Colonic mucosa (tissue), 4 donors: ENCODE data around the gene MXI1. TPM values are rescaled to one million over a fixed set of nuclear protein-coding genes. Genes with fewer than 3 reads are reported as not detected.

ENCODE experiments used
- DNase-seq: peaks from one replicate; pipeline ENCODE4 v3.0.0-alpha.2; 2020
- H3K27ac ChIP-seq: fragments of 200-600 bp; one replicate; pipeline ENCODE4 v1.8.0; 2021
- H3K27me3 ChIP-seq: fragments of 200-600 bp; one replicate; pipeline ENCODE4 v1.8.0; 2021
- H3K36me3 ChIP-seq: fragments of 200-600 bp; one replicate; pipeline ENCODE4 v1.8.0; 2021
- H3K4me1 ChIP-seq: fragments of 200-600 bp; one replicate; pipeline ENCODE4 v1.8.0; 2021; ENCODE audit warnings: mild to moderate bottlenecking
- H3K4me3 ChIP-seq: fragments of 200-600 bp; one replicate; pipeline ENCODE4 v1.8.0; 2021
- H3K9ac ChIP-seq, 2 donors: one replicate each; pipeline ENCODE4 v1.7.0; 2013; ENCODE audit warnings: control low read depth in 2 of 2, low read depth in 2 of 2, low read length in 2 of 2
- H3K9me3 ChIP-seq: fragments of 200-600 bp; one replicate; pipeline ENCODE4 v1.8.0; 2021
- intact Hi-C: fragments of 100-400 bp; cut with DNase I; formaldehyde crosslinking; loops from one replicate; pipeline ENCODE4 v1.14.1; 2022
- total RNA-seq, 2 donors: library from RNA; stranded (reverse); fragmentation: NEBNext Ultra II Directional in 1 of 2; extraction: Animal tissue kit (Norgen Biotek cat#: 25700) in 1 of 2; gene quantifications; one replicate each; pipeline ENCODE4 v1.2.1, GENCODE V29; 2021
- TF ChIP-seq, protein P1 (sequence below): fragments of 200-600 bp; IDR thresholded peaks from one replicate; pipeline ENCODE4 v1.8.0; 2022; ENCODE audit warnings: antibody characterized with exemption, mild to moderate bottlenecking
- donor health status: healthy.
- donor health status: DM: no; HTN: no; CAD: no.
- donor health status: DM: no; HTN: no; CAD: no.

Gene MXI1
- total RNA-seq, 2 donors from 2014 or later, result 58.0 to 304 TPM

DNA sequence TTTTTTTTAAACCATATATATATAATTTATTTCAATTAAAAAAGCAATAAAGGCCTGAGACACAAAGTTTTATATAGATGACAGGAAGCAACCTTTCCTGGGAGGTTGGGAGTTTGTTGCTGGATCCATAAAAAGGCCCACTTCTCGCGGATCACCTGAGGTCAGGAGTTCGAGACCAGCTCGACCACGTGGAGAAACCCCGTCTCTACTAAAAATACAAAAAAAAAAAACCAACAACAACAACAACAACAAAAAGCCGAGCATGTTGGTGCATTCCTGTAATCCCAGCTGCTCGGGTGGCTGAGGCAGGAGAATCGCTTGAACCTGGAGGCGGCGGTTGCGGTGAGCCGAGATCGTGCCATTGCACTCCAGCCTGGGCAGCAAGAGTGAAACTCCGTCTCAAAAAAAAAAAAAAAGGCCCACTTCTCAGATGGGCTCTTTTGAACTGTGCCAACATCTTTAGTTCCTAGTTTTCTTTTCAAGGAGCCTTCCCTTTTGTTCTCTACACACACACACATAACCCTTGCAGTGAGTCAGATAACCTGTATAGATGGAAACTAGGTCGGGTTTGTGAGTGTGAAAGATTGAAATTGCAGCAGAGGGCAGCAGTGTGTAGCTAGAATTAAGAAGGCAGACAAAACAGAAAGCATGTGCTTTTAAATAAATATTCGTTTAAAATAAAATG, 98.5 kb downstream of the MXI1 start:
- Histone ChIP-seq H3K27ac (peak overlapping the region; percentile 76), H3K36me3 (no peaks in the 10 kb centered on the region), H3K27me3 (no peaks in the 10 kb centered on the region), H3K9me3 (no peaks in the 10 kb centered on the region), H3K4me1 (peaks cover 5% of the 10 kb centered on the region), H3K4me3 (no peak overlapping the region), H3K9ac (no peak overlapping the region)
- intact Hi-C loops, result no loop called here
- TF ChIP-seq, protein P1, sequence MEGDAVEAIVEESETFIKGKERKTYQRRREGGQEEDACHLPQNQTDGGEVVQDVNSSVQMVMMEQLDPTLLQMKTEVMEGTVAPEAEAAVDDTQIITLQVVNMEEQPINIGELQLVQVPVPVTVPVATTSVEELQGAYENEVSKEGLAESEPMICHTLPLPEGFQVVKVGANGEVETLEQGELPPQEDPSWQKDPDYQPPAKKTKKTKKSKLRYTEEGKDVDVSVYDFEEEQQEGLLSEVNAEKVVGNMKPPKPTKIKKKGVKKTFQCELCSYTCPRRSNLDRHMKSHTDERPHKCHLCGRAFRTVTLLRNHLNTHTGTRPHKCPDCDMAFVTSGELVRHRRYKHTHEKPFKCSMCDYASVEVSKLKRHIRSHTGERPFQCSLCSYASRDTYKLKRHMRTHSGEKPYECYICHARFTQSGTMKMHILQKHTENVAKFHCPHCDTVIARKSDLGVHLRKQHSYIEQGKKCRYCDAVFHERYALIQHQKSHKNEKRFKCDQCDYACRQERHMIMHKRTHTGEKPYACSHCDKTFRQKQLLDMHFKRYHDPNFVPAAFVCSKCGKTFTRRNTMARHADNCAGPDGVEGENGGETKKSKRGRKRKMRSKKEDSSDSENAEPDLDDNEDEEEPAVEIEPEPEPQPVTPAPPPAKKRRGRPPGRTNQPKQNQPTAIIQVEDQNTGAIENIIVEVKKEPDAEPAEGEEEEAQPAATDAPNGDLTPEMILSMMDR, result peak; percentile 43
- peak; percentile 62 for DNase-seq

DNA sequence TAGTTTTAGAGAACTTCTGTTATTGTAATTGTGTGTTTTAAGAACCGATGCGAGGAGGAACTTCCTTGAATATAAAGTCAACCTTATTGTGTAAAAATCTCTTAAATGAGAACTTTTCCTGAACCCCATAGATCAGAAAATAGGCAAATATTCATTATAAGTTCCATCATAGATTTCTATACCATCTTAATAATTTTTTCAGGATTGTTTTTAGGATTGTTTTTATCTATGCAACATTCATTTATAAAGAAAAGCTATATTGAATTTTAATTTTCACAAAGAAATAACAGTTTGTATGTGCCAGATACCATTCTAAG, 99.0 kb downstream of the MXI1 start:
- DNase-seq, result no peak
- TF ChIP-seq, protein P1, result no peak
- Histone ChIP-seq H3K27me3 (no peaks in the 10 kb centered on the region), H3K9me3 (no peaks in the 10 kb centered on the region), H3K4me3 (no peak overlapping the region), H3K4me1 (peaks cover 5% of the 10 kb centered on the region), H3K36me3 (no peaks in the 10 kb centered on the region), H3K27ac (no peak overlapping the region), H3K9ac (no peak overlapping the region)
- intact Hi-C loops, result no loop called here

DNA sequence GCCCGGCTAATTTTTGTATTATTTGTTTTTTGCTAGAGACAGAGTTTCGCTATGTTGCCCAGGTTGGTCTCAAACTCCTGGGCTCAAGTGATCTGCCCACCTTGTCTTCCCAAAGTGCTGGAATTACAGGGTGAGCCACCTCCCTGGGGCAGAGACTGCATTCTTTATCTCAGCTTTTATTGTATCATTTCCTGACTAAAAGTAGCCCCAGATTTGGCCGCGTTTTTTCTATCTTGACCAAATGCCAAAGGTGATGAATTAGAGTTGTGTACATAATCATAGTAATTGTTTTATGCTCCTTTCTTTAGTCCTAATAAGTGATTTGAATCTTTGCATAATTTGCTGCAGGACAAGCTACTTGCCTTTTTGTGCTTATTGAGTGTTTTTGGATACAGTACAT, 100.4 kb downstream of the MXI1 start:
- Histone ChIP-seq H3K4me3 (no peak overlapping the region), H3K36me3 (no peaks in the 10 kb centered on the region), H3K27me3 (no peaks in the 10 kb centered on the region), H3K27ac (no peak overlapping the region), H3K4me1 (peaks cover 5% of the 10 kb centered on the region), H3K9ac (no peak overlapping the region), H3K9me3 (no peaks in the 10 kb centered on the region)
- TF ChIP-seq, protein P1, result no peak
- intact Hi-C loops, result no loop called here
- DNase-seq, result no peak

DNA sequence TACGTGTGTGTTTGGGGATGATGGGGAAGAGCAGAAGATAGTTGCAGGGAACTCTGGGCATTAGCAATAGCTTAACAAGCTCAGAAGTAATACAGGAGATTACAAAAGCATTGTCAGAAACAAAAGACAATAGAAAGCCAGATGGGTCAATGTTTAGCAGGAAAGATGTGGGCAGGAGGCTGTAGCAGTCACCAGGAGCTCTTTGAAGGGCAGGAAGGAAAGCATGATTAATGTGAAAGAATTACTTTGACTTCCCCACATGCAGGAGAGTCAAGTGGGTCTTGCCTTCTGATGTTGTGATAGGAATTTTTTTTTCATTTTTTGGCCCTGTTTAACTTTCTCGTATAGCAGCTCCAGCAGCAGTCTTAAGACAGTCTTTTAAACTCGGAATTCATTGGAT, 103.3 kb downstream of the MXI1 start:
- intact Hi-C loops, result loop anchor here (2.0 to 5.0 kb wide), 2 partner anchors 236 to 287 kb away; no protein-coding TSS in a partner anchor
- Histone ChIP-seq H3K9me3 (no peaks in the 10 kb centered on the region), H3K36me3 (no peaks in the 10 kb centered on the region), H3K4me3 (no peak overlapping the region), H3K27me3 (no peaks in the 10 kb centered on the region), H3K9ac (no peak overlapping the region), H3K4me1 (no peaks in the 10 kb centered on the region), H3K27ac (no peak overlapping the region)
- no peak for DNase-seq
- TF ChIP-seq, protein P1, result no peak

DNA sequence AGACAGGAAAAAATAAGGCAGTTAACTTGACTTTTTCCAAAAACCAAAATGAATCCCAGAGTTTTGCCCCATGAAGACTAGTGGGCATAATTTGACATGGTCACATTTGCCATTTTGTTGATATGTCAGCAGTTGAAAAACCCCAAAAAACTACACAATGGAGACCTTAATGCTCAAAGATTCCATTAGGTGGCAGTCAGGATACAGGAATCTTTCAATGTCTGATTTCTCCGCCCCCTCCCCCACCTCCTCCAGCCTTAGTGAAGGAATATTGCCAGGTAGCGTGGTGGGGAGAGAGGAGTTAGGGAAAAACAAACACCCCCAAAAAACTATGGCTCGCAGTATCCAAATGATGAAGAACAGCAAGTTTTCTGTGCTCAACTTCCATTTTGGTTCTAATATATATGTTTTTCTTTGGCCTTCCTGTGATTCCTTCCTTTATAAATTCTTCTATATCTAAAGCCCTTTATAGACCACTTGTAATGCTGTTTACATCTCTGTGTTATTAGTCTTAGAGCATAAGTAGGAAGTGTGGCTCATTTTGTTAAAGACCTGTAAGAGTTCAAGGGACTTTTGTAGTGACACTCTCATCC, 104.0 kb downstream of the MXI1 start:
- TF ChIP-seq, protein P1, result peak; percentile 65
- DNase-seq, result peak; percentile 47

More for the DNA sequence above, 104.0 kb downstream of the MXI1 start:
- Histone ChIP-seq H3K27ac (no peak overlapping the region), H3K4me1 (no peaks in the 10 kb centered on the region), H3K4me3 (no peak overlapping the region), H3K9me3 (no peaks in the 10 kb centered on the region), H3K27me3 (no peaks in the 10 kb centered on the region), H3K9ac (no peak overlapping the region), H3K36me3 (no peaks in the 10 kb centered on the region)
- intact Hi-C loops, result loop anchor here (2.0 to 5.0 kb wide), 2 partner anchors 235 to 286 kb away; no protein-coding TSS in a partner anchor
